Measurements from ENCODE around the gene GPR149. TPM values are rescaled to one million over a fixed set of nuclear protein-coding genes. Genes with fewer than 3 reads are reported as not detected.

The GPR149 gene
- total RNA-seq, 1 experiment from 2014 or later, result not detected

DNA sequence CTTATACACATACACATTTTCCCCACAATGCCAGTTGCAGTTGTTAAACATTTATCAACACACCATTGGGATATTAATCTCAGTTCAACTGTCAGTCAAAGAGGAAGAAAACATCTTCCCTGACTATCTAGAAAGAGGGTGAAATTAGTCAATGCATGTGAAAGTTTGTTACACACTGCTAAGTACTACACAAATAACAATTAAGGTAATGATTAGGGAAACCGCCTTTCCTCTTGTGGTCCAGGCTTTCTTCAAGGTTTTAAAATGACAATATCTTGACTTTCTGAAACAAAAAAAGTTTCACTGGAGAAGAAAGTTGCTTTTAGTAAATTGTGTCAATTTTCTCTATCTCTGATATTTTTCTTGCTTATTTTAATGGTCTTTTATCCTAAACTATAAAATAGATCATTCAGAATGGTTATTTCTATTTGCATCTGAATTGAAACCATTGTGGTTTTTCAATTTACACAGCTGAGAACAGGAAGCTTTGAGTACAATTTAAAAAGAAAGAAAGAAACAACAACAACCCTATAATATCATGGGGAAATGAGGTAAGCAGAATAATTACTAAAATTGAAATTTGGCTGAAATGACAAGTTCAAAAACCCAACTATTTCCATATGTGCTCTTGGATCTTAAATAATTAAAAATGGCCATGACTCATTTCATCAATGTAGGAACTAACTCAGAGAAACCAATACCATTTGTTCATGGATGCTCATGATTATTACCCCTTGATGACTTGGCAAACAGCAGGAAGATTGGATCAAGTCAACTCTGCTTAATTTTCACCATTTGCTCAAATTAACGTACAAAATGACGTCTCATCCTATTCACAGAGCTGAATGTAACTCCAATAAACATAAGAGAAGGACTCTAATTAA lies 31.7 kb downstream of the GPR149 start:
- no TSS peak for BruUV-seq (replicated peaks)
- DNase-seq (ENCODE audit: low read depth, low spot score) (no peak), ATAC-seq (no peak)
- no peak overlapping the region for H3K4me3 ChIP-seq (replicated peaks in 1 of 2; ENCODE audit: low read depth in 1 of 2, low read length in 2 of 2)
- ChIA-PET CTCF (no interaction called here), POLR2A (no interaction called here), RAD21 (ENCODE audit: low non-redundant PET in 1 of 2, low total read pairs in 2 of 2, uncharacterized antibody in 2 of 2, unreplicated experiment in 2 of 2) (no interaction called here)
- TF ChIP-seq CEBPB (IDR thresholded peaks at IDR 0.05; ENCODE audit: low read depth) (no peak), ZNF274 (IDR thresholded peaks at IDR 0.05; ENCODE audit: low read depth, low read length) (no peak), POLR2AphosphoS5 (IDR thresholded peaks at IDR 0.05; ENCODE audit: low read depth, low read length) (no peak), EGR1 (IDR thresholded peaks at IDR 0.05; ENCODE audit: low read depth) (no peak), TCF7L2 (IDR thresholded peaks at IDR 0.05; ENCODE audit: borderline replicate concordance, extremely low read depth, insufficient read depth, insufficient read length) (no peak), POLR2A (IDR thresholded peaks at IDR 0.05; ENCODE audit: borderline replicate concordance, extremely low read depth, insufficient read depth, insufficient read length) (no peak), SP1 (IDR thresholded peaks at IDR 0.05; ENCODE audit: low read depth) (no peak), ZFX (IDR thresholded peaks at IDR 0.05) (no peak), ELF1 (IDR thresholded peaks at IDR 0.05; ENCODE audit: borderline replicate concordance, low read depth) (no peak), SRF (IDR thresholded peaks at IDR 0.05; ENCODE audit: low read depth) (no peak)
- TF ChIP-seq, protein P1, sequence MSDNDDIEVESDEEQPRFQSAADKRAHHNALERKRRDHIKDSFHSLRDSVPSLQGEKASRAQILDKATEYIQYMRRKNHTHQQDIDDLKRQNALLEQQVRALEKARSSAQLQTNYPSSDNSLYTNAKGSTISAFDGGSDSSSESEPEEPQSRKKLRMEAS (IDR thresholded peaks at IDR 0.05), result no peak
- TF ChIP-seq, protein P2, sequence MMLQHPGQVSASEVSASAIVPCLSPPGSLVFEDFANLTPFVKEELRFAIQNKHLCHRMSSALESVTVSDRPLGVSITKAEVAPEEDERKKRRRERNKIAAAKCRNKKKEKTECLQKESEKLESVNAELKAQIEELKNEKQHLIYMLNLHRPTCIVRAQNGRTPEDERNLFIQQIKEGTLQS (IDR thresholded peaks at IDR 0.05), result no peak
- TF ChIP-seq, protein P3, sequence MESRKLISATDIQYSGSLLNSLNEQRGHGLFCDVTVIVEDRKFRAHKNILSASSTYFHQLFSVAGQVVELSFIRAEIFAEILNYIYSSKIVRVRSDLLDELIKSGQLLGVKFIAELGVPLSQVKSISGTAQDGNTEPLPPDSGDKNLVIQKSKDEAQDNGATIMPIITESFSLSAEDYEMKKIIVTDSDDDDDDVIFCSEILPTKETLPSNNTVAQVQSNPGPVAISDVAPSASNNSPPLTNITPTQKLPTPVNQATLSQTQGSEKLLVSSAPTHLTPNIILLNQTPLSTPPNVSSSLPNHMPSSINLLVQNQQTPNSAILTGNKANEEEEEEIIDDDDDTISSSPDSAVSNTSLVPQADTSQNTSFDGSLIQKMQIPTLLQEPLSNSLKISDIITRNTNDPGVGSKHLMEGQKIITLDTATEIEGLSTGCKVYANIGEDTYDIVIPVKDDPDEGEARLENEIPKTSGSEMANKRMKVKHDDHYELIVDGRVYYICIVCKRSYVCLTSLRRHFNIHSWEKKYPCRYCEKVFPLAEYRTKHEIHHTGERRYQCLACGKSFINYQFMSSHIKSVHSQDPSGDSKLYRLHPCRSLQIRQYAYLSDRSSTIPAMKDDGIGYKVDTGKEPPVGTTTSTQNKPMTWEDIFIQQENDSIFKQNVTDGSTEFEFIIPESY (IDR thresholded peaks at IDR 0.05; ENCODE audit: extremely low read depth, insufficient replicate concordance, low read length), result no peak
- TF ChIP-seq, protein P4, sequence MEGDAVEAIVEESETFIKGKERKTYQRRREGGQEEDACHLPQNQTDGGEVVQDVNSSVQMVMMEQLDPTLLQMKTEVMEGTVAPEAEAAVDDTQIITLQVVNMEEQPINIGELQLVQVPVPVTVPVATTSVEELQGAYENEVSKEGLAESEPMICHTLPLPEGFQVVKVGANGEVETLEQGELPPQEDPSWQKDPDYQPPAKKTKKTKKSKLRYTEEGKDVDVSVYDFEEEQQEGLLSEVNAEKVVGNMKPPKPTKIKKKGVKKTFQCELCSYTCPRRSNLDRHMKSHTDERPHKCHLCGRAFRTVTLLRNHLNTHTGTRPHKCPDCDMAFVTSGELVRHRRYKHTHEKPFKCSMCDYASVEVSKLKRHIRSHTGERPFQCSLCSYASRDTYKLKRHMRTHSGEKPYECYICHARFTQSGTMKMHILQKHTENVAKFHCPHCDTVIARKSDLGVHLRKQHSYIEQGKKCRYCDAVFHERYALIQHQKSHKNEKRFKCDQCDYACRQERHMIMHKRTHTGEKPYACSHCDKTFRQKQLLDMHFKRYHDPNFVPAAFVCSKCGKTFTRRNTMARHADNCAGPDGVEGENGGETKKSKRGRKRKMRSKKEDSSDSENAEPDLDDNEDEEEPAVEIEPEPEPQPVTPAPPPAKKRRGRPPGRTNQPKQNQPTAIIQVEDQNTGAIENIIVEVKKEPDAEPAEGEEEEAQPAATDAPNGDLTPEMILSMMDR (IDR thresholded peaks at IDR 0.05 in 2 of 3, conservative IDR thresholded peaks at IDR 0.05 in 1 of 3; ENCODE audit: borderline replicate concordance in 1 of 3, insufficient read depth in 1 of 3, low read depth in 2 of 3, low read length in 2 of 3), result no peak
- no peak overlapping the region for H3K9ac ChIP-seq (ENCODE audit: low read length)
- intact Hi-C loops (cut with micrococcal nuclease), result no loop called here
- H3K9me3 ChIP-seq (ENCODE audit: control insufficient read depth in 1 of 2, insufficient read depth in 1 of 2, low read depth in 1 of 2, low read length in 2 of 2), result no peaks in the 10 kb centered on the region
- H3K4me2 ChIP-seq (ENCODE audit: low read length), result no peak overlapping the region
- H3K79me2 ChIP-seq (ENCODE audit: insufficient read depth, low read length), result no peaks in the 10 kb centered on the region
- H3K36me3 ChIP-seq (ENCODE audit: control insufficient read depth in 1 of 2, insufficient read depth in 2 of 2, low read length in 2 of 2), result no peaks in the 10 kb centered on the region
- no peaks in the 10 kb centered on the region for H3K27me3 ChIP-seq (ENCODE audit: insufficient read depth, low read length)
- H4K20me1 ChIP-seq (ENCODE audit: insufficient read depth), result no peaks in the 10 kb centered on the region
- no peaks in the 10 kb centered on the region for H3K4me1 ChIP-seq (ENCODE audit: control insufficient read depth in 1 of 2, insufficient read depth in 2 of 2, low read length in 2 of 2)
- no peak overlapping the region for H2AFZ ChIP-seq (ENCODE audit: low read depth, low read length, poor library complexity, severe bottlenecking)
- H3K9me2 ChIP-seq (ENCODE audit: insufficient read depth), result no peaks in the 10 kb centered on the region
- H3K27ac ChIP-seq (ENCODE audit: low read depth, low read length), result no peak overlapping the region
